Ovary (tissue), 9 donors: ENCODE data around the gene RBKS. TPM values are rescaled to one million over a fixed set of nuclear protein-coding genes. Genes with fewer than 3 reads are reported as not detected.

ENCODE experiments used
- DNase-seq, 5 donors: peaks; one replicate each; pipeline ENCODE4 v3.0.0-alpha.2; 2019 to 2020
- H3K27ac ChIP-seq, 2 donors: fragments of 200-600 bp; one replicate each; pipeline versions ENCODE4 v1.5.1 to v1.8.0; 2019 to 2022
- H3K27me3 ChIP-seq: fragments of 200-600 bp; one replicate; pipeline ENCODE4 v1.8.0; 2022
- H3K36me3 ChIP-seq: fragments of 200-600 bp; sonication (generic); one replicate; pipeline ENCODE4 v1.5.1; 2019
- H3K4me1 ChIP-seq: one replicate; pipeline ENCODE4 v1.8.1; 2013; ENCODE audit warnings: mild to moderate bottlenecking, moderate library complexity; ENCODE audit not compliant: insufficient read depth
- H3K4me3 ChIP-seq: fragments of 200-600 bp; sonication (generic); one replicate; pipeline ENCODE4 v1.5.1; 2017
- H3K9me3 ChIP-seq, 2 donors: fragments of 200-600 bp in 1 of 2; sonication (generic) in 1 of 2; one replicate each; pipeline versions ENCODE4 v1.5.1 to v1.8.1; 2013 to 2019; ENCODE audit warnings: mild to moderate bottlenecking in 1 of 2, moderate library complexity in 1 of 2
- CTCF ChIP-seq, 3 donors: fragments of 450-650 bp in 2 of 3; fragments of 200-600 bp in 1 of 3; IDR thresholded peaks; one replicate each; pipeline versions ENCODE4 v1.5.1 to v1.8.0; 2016 to 2022; ENCODE audit warnings: antibody characterized with exemption in 3 of 3, mild to moderate bottlenecking in 1 of 3
- EP300 ChIP-seq: sonication (generic); formaldehyde crosslinking; IDR thresholded peaks from one replicate; pipeline ENCODE4 v1.6.1; 2017; ENCODE audit warnings: antibody characterized with exemption
- POLR2A ChIP-seq: fragments of 450-650 bp; IDR thresholded peaks from one replicate; pipeline ENCODE4 v1.6.1; 2017; ENCODE audit warnings: antibody characterized with exemption, mild to moderate bottlenecking, moderate library complexity
- WGBS, 3 donors: extraction: QIAGEN DNeasy Blood & Tissue Kit in 1 of 3; methylation state at CpG; one replicate each; pipeline versions ENCODE4 v1.1.5 to v1.1.7; 2013 to 2017; 5-methylcytosine and 5-hydroxymethylcytosine counted together
- intact Hi-C, 4 donors: fragments of 100-400 bp; cut with DNase I; formaldehyde crosslinking; loops; one replicate each; pipeline versions ENCODE4 v1.11.0 to v1.15.1; 2022 to 2023
- polyA plus RNA-seq, 2 donors: library from polyadenylated mRNA; stranded (reverse); fragments of 200-250 nt in 1 of 2; fragments of 350-450 nt in 1 of 2; fragmentation: Illumina TruSeq in 1 of 2; extraction: RNeasy Lipid Tissue Mini Kit (QIAGEN cat#74804) in 1 of 2; gene quantifications; one replicate each; pipeline ENCODE4 v1.2.3, GENCODE V29; 2013 to 2014
- total RNA-seq, 7 donors: library from RNA; depleted of rRNA in 2 of 7; stranded (reverse); fragments of >200 nt in 2 of 7; fragmentation: NEBNext Ultra II Directional in 3 of 7; extraction: Animal tissue kit (Norgen Biotek cat#: 25700) in 3 of 7; gene quantifications; one replicate each; pipeline versions ENCODE4 v1.1.0 to v1.2.4, GENCODE V29; 2016 to 2023
- donor health status: DM: no; HTN: no; CAD: no; lungs with moderate emphysema.
- donor health status: DM: no; HTN: no; CAD: no.
- donor health status: Bipolar disorder and iron deficiency.
- donor health status: DM: yes; HTN: yes; CAD: no.
- donor health status: DM: no; HTN: no; CAD: no.
- donor health status: DM: yes; HTN: yes; CAD: no.

The RBKS gene
- total and polyA plus RNA-seq, 9 donors = 1.9 to 32.9 (median 4.0) TPM

- no peak overlapping the region for H3K27ac ChIP-seq
- intact Hi-C loops = no loop called here
- H3K4me3 ChIP-seq = no peak overlapping the region
- no peaks in the 10 kb centered on the region for H3K36me3 ChIP-seq
- no peak for DNase-seq
- H3K27me3 ChIP-seq = no peaks in the 10 kb centered on the region
- TF ChIP-seq EP300 (no peak), POLR2A (no peak), CTCF (IDR thresholded peaks at IDR 0.05) (no peak)
- no peaks in the 10 kb centered on the region for H3K9me3 ChIP-seq
- no peaks in the 10 kb centered on the region for H3K4me1 ChIP-seq
Measured at GRCh38 chr2:27860111-27860510, 30.1 kb downstream of the RBKS start.

GRCh38 chr2:27857417-27858172 lies 32.6 kb downstream of the RBKS start:
- no peak overlapping the region for H3K4me3 ChIP-seq
- no peak overlapping the region for H3K27ac ChIP-seq
- no peaks in the 10 kb centered on the region for H3K4me1 ChIP-seq
- DNase-seq = no peak
- intact Hi-C loops = no loop called here
- H3K27me3 ChIP-seq = no peaks in the 10 kb centered on the region
- no peaks in the 10 kb centered on the region for H3K9me3 ChIP-seq
- no peaks in the 10 kb centered on the region for H3K36me3 ChIP-seq
- 91 to 95% (median 93%) methylated on average over 4 of the region's 4 CpGs for WGBS, 3 donors
- TF ChIP-seq CTCF (IDR thresholded peaks at IDR 0.05) = no peak
- no peak for TF ChIP-seq POLR2A
- no peak for TF ChIP-seq EP300

GRCh38 chr2:27856956-27857355 lies 33.2 kb downstream of the RBKS start:
- 63 to 94% (median 80%) methylated on average over 3 of the region's 3 CpGs for WGBS, 3 donors
- Histone ChIP-seq H3K4me3 (no peak overlapping the region), H3K36me3 (no peaks in the 10 kb centered on the region), H3K27me3 (no peaks in the 10 kb centered on the region), H3K9me3 (no peaks in the 10 kb centered on the region), H3K4me1 (no peaks in the 10 kb centered on the region), H3K27ac (no peak overlapping the region)
- DNase-seq = no peak
- no peak for TF ChIP-seq EP300
- intact Hi-C loops = no loop called here

- WGBS, 3 donors = 58 to 78% (median 77%) methylated on average over 3 of the region's 3 CpGs
- H3K36me3 ChIP-seq = no peaks in the 10 kb centered on the region
- TF ChIP-seq CTCF (IDR thresholded peaks at IDR 0.05) = no peak
- no peak for TF ChIP-seq POLR2A
- no peak for TF ChIP-seq EP300
Measured at GRCh38 chr2:27856386-27856785, 33.8 kb downstream of the RBKS start.

GRCh38 chr2:27855476-27855875 lies 34.7 kb downstream of the RBKS start:
- TF ChIP-seq EP300 (no peak), POLR2A (no peak), CTCF (IDR thresholded peaks at IDR 0.05) (no peak)
- H3K27ac ChIP-seq = no peak overlapping the region
- H3K27me3 ChIP-seq = no peaks in the 10 kb centered on the region
- intact Hi-C loops = no loop called here
- H3K9me3 ChIP-seq = no peaks in the 10 kb centered on the region
- no peak for DNase-seq
- no peak overlapping the region for H3K4me3 ChIP-seq
- no peaks in the 10 kb centered on the region for H3K36me3 ChIP-seq
- no peaks in the 10 kb centered on the region for H3K4me1 ChIP-seq

More at GRCh38 chr2:27856386-27856785, 33.8 kb downstream of the RBKS start:
- no peaks in the 10 kb centered on the region for H3K27me3 ChIP-seq
- H3K9me3 ChIP-seq = no peaks in the 10 kb centered on the region
- H3K27ac ChIP-seq = no peak overlapping the region
- DNase-seq = no peak
- no peaks in the 10 kb centered on the region for H3K4me1 ChIP-seq
- intact Hi-C loops = no loop called here
- H3K4me3 ChIP-seq = no peak overlapping the region
